PC-9 (cell line): ENCODE data around the gene EXOC1L.

Source experiments
- EZH2 ChIP-seq: fragments of 200-600 bp; sonication (generic); IDR thresholded peaks from 2 replicates; pipeline ENCODE4 v1.8.0; 2017; ENCODE audit warnings: antibody characterized with exemption, low read depth
- TF ChIP-seq, protein P1 (sequence below): fragments of 200-600 bp; sonication (generic); conservative IDR thresholded peaks from 2 replicates; pipeline ENCODE4 v1.6.1; 2017; ENCODE audit warnings: mixed run types, antibody characterized with exemption, mild to moderate bottlenecking, moderate library complexity

DNA sequence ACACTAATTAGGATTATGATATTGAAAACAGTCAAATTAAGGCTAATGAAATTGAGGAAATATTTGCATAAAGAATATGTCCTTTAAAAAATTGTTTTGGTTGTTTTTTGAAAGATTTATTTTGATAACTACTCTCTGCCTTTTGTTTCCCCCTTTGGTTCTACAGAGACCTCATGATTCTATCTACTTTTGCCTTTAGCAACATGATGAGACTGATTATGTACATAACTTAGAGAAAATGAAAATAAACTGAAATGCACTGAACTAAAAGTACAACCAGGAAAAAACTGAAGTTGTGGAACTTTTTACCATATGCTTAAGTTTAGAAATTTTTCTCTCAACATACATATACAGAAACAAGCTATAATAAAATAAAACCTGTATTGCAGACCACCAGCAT, 55.2 kb downstream of the EXOC1L start:
- no peak for TF ChIP-seq EZH2
- TF ChIP-seq, protein P1, sequence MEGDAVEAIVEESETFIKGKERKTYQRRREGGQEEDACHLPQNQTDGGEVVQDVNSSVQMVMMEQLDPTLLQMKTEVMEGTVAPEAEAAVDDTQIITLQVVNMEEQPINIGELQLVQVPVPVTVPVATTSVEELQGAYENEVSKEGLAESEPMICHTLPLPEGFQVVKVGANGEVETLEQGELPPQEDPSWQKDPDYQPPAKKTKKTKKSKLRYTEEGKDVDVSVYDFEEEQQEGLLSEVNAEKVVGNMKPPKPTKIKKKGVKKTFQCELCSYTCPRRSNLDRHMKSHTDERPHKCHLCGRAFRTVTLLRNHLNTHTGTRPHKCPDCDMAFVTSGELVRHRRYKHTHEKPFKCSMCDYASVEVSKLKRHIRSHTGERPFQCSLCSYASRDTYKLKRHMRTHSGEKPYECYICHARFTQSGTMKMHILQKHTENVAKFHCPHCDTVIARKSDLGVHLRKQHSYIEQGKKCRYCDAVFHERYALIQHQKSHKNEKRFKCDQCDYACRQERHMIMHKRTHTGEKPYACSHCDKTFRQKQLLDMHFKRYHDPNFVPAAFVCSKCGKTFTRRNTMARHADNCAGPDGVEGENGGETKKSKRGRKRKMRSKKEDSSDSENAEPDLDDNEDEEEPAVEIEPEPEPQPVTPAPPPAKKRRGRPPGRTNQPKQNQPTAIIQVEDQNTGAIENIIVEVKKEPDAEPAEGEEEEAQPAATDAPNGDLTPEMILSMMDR: no peak
